PC-3 (cell line): ENCODE results near the gene ST3GAL5.

Experiments used
- CTCF ChIP-seq: fragments of 300-600 bp; sonication (generic); conservative IDR thresholded peaks from 2 replicates; pipeline ENCODE4 v1.5.1; 2017; ENCODE audit warnings: antibody characterized with exemption, low read depth, mild to moderate bottlenecking, low read length
- EZH2phosphoT487 ChIP-seq: fragments of 300-600 bp; sonication (generic); IDR thresholded peaks from 2 replicates; pipeline ENCODE4 v1.6.1; 2018; ENCODE audit warnings: mild to moderate bottlenecking, antibody characterized with exemption, low read length, borderline replicate concordance

DNA sequence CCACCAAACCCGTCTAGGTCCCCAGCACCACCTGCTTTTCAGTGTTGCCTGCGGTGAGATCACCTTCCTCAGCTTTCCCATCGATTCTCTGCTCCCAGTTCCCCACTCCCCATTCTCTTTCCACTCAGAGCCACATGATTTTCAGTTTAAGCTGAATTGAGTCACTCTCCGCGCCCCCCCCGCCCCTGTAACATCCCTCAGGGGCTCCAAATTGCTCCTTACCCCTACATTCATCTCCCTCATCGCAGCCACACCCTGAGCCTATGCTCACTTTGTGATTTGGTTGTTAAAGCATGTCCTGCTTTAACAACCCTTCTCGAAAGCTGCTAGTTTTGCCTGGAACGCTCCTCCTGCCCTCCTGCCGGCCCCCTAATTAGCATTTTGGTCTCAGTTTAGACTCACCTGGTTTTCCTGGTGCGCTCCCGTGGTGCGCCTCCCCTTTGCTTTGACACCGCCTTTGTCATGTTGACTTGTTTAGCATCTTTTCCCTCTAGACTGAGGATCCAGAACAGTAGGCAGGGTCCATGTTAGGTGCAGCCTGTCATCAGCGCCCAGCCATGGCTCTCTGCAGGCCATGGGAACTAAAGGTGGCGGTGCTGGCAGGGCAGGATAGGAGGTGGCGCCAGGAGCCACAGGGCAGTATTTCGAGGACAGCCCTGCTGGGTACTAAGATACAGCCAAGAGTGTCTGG, 60.8 kb downstream of the ST3GAL5 start:
- TF ChIP-seq CTCF: no peak
- no peak for TF ChIP-seq EZH2phosphoT487
